HepG2 (cell line): ENCODE data around the gene RUNDC1. TPM values are rescaled to one million over a fixed set of nuclear protein-coding genes. Genes with fewer than 3 reads are reported as not detected.

Experiments used
- FOXA1 ChIP-seq, 2 experiments: fragments of 450-650 bp in 1 of 2; sonication (generic) in 1 of 2; formaldehyde crosslinking in 1 of 2; IDR thresholded peaks; 2 replicates each; pipeline versions ENCODE4 v1.4.0 to v1.6.1; 2016 to 2020; ENCODE audit warnings: missing genetic modification reagents in 1 of 2
- ZBTB34 ChIP-seq: sonication (generic); formaldehyde crosslinking; IDR thresholded peaks from 2 replicates; pipeline ENCODE4 v1.8.0; 2022; ENCODE audit warnings: mild to moderate bottlenecking, missing genetic modification reagents
- ZFP36L2 ChIP-seq: sonication (generic); formaldehyde crosslinking; IDR thresholded peaks from 2 replicates; pipeline ENCODE4 v1.4.0; 2020; ENCODE audit warnings: missing genetic modification reagents
- ZNF318 ChIP-seq: sonication (generic); formaldehyde crosslinking; IDR thresholded peaks from 2 replicates; pipeline ENCODE4 v1.4.0; 2020; ENCODE audit warnings: mild to moderate bottlenecking, missing genetic modification reagents
- ZNF574 ChIP-seq: sonication (generic); formaldehyde crosslinking; IDR thresholded peaks from 2 replicates; pipeline ENCODE4 v1.4.0; 2020; ENCODE audit warnings: missing genetic modification reagents
- ZNF777 ChIP-seq: sonication (generic); formaldehyde crosslinking; IDR thresholded peaks from 2 replicates; pipeline ENCODE4 v1.4.0; 2020; ENCODE audit warnings: missing genetic modification reagents
- polyA plus RNA-seq, 8 experiments: library from polyadenylated mRNA; depleted of rRNA in 3 of 8; stranded (reverse) in 7 of 8; unstranded in 1 of 8; fragments of >200 nt; fragmentation: Illumina TruSeq in 4 of 8; extraction: Trizol in 4 of 8; gene quantifications; 2 replicates each; pipeline versions ENCODE4 v1.2.1 to v1.2.3, GENCODE V29; 2011 to 2016; ENCODE audit warnings: low read depth in 4 of 8, missing spikeins in 1 of 8, mixed read lengths in 1 of 8; ENCODE audit not compliant: insufficient read depth in 1 of 8
- total RNA-seq, 5 experiments: library from RNA; depleted of rRNA; stranded (reverse); fragments of >200 nt; fragmentation: Illumina TruSeq; extraction: Trizol; gene quantifications; 2 replicates each; pipeline ENCODE4 v1.2.3, GENCODE V29; 2016; ENCODE audit warnings: low read depth in 1 of 5

The RUNDC1 gene
- total and polyA plus RNA-seq, 2 of the 13 experiments (the other 11 are each of a cell fraction or from before 2014, with no cell fraction given): 10.3 to 11.4 TPM

- TF ChIP-seq ZNF574 (CRISPR knock-in tag): no peak
- TF ChIP-seq FOXA1 (IDR thresholded peaks at IDR 0.05): no peak
- peak; percentile 3; the same call in 1 of the 2 replicates for TF ChIP-seq FOXA1 (CRISPR knock-in tag; IDR thresholded peaks at IDR 0.05)
- TF ChIP-seq ZNF777 (CRISPR knock-in tag): no peak
- no peak for TF ChIP-seq ZFP36L2 (CRISPR knock-in tag)
- no peak for TF ChIP-seq ZNF318
- no peak for TF ChIP-seq ZBTB34
These were observed 34.5 kb downstream of the RUNDC1 start (continued) for GRCh38 chr17:43014649-43015542.
